Activated CD4-positive, alpha-beta T cell treated with anti-CD3 and anti-CD28 coated beads, Interleukin-2, amount 10 ng/mL, durations not matched to agents 24 days and 14 days (primary cell): ENCODE measurements around the gene KRTAP5-7. TPM values are rescaled to one million over a fixed set of nuclear protein-coding genes. Genes with fewer than 3 reads are reported as not detected.
"Not testable (repeated sequence)": the region's sequence is repeated elsewhere in the genome, so short reads cannot be mapped to it uniquely, and the experiment has no call there.

Experiments used
- DNase-seq: peaks from one replicate; pipeline ENCODE4 v3.0.0; 2022
- H3K27ac Mint-ChIP-seq: one replicate; pipeline ENCODE4 v1.8.0; 2022; ENCODE audit warnings: mild to moderate bottlenecking, mixed read lengths
- H3K27me3 Mint-ChIP-seq: one replicate; pipeline ENCODE4 v1.8.0; 2022; ENCODE audit warnings: mixed read lengths
- H3K36me3 Mint-ChIP-seq: one replicate; pipeline ENCODE4 v1.8.0; 2022; ENCODE audit warnings: low read depth, mild to moderate bottlenecking, mixed read lengths
- H3K4me1 Mint-ChIP-seq: one replicate; pipeline ENCODE4 v1.8.0; 2021; ENCODE audit warnings: mixed read lengths
- H3K4me3 Mint-ChIP-seq: one replicate; pipeline ENCODE4 v1.8.0; 2022; ENCODE audit warnings: mild to moderate bottlenecking, moderate library complexity, mixed read lengths
- H3K9me3 Mint-ChIP-seq: one replicate; pipeline ENCODE4 v1.8.0; 2021; ENCODE audit warnings: mixed read lengths
- intact Hi-C: fragments of 100-400 bp; cut with micrococcal nuclease; formaldehyde crosslinking; loops from one replicate; pipeline ENCODE4 v1.15.1; 2023
- total RNA-seq: library from RNA; stranded (reverse); gene quantifications from 2 replicates; pipeline ENCODE4 v1.2.3, GENCODE V29; 2022

Gene KRTAP5-7
- total RNA-seq, 1 donor from 2014 or later = not detected

- H3K4me1 Mint-ChIP-seq, H3K27me3 Mint-ChIP-seq, H3K36me3 Mint-ChIP-seq, H3K27ac Mint-ChIP-seq, H3K9me3 Mint-ChIP-seq, H3K4me3 Mint-ChIP-seq, intact Hi-C loops, DNase-seq: not testable (repeated sequence)
Observed at GRCh38 chr11:71534711-71535608, 7.9 kb downstream of the KRTAP5-7 start.

DNA sequence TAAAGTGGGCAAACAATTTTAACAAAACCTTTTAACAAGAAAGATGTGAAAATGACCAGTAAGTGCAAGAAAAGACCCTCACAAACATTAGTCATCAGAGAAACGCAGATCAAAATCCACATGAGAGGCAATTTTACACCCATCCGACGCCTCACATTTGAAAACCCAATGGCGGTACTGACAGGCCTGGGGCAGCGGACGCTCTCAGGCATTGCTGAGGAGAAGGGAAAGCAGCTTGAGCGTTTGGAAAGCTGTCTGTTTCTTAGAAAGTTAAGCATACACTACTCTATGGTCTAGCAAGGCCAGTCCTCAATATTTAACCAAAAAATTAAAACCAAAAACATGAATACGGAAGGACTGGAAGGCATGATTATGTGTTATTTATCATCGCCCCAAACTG is 8.8 kb downstream of the KRTAP5-7 start:
- peaks cover 2% of the 10 kb centered on the region for H3K27me3 Mint-ChIP-seq
- peaks cover 2% of the 10 kb centered on the region for H3K4me1 Mint-ChIP-seq
- no peak for DNase-seq
- intact Hi-C loops = no loop called here
- H3K9me3 Mint-ChIP-seq = peaks cover 1% of the 10 kb centered on the region
- no peaks in the 10 kb centered on the region for H3K36me3 Mint-ChIP-seq
- no peak overlapping the region for H3K27ac Mint-ChIP-seq
- no peak overlapping the region for H3K4me3 Mint-ChIP-seq

DNA sequence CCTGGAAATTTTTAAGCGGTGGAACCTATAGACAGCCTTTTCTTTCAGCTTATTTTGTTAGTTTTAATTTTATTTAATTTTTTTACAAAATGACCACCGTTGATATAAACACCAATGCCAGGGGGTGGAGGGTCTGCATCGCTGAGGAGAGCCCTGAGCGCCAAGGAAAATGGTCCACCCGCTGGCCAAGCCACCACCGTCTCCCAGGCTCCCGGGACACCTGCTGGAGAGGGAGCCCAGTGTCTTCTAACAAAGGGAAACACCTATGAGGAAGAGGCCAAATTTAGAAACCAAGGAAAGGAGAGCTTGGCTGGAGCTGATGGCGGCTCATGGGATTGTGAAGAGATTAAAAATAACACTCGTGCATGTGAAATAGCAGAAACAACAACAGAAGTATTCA is 10.5 kb downstream of the KRTAP5-7 start:
- no peak for DNase-seq
- no peak overlapping the region for H3K4me3 Mint-ChIP-seq
- no peaks in the 10 kb centered on the region for H3K36me3 Mint-ChIP-seq
- peaks cover 2% of the 10 kb centered on the region for H3K4me1 Mint-ChIP-seq
- H3K9me3 Mint-ChIP-seq = peaks cover 12% of the 10 kb centered on the region
- no peak overlapping the region for H3K27ac Mint-ChIP-seq
- intact Hi-C loops = no loop called here
- no peaks in the 10 kb centered on the region for H3K27me3 Mint-ChIP-seq

GRCh38 chr11:71537977-71538665 is 11.1 kb downstream of the KRTAP5-7 start, which contains the start of gene KRTAP5-8:
Gene KRTAP5-8 (plus strand): TSS chr11:71538025. CDS start chr11:71538056, 31 bp downstream.
- H3K27ac Mint-ChIP-seq = not testable (repeated sequence)

GRCh38 chr11:71538666-71538990 is 11.6 kb downstream of the KRTAP5-7 start:
- peaks cover 2% of the 10 kb centered on the region for H3K4me1 Mint-ChIP-seq
- intact Hi-C loops = no loop called here

More at GRCh38 chr11:71537977-71538665, 11.1 kb downstream of the KRTAP5-7 start, which contains the start of gene KRTAP5-8:
- DNase-seq, H3K27me3 Mint-ChIP-seq, H3K4me1 Mint-ChIP-seq, H3K4me3 Mint-ChIP-seq, H3K36me3 Mint-ChIP-seq, intact Hi-C loops: not testable (repeated sequence)
- peaks cover 12% of the 10 kb centered on the region for H3K9me3 Mint-ChIP-seq

GRCh38 chr11:71539017-71539416 is 11.9 kb downstream of the KRTAP5-7 start:
- intact Hi-C loops = no loop called here
- H3K27ac Mint-ChIP-seq = no peak overlapping the region
- no peak overlapping the region for H3K4me3 Mint-ChIP-seq
- H3K27me3 Mint-ChIP-seq = no peaks in the 10 kb centered on the region
- H3K36me3 Mint-ChIP-seq = no peaks in the 10 kb centered on the region
- peaks cover 12% of the 10 kb centered on the region for H3K9me3 Mint-ChIP-seq
- H3K4me1 Mint-ChIP-seq = peaks cover 2% of the 10 kb centered on the region
- DNase-seq = no peak

More at GRCh38 chr11:71538666-71538990, 11.6 kb downstream of the KRTAP5-7 start:
- H3K27me3 Mint-ChIP-seq = no peaks in the 10 kb centered on the region
- no peaks in the 10 kb centered on the region for H3K36me3 Mint-ChIP-seq
- H3K9me3 Mint-ChIP-seq = peaks cover 12% of the 10 kb centered on the region
- no peak overlapping the region for H3K4me3 Mint-ChIP-seq
- no peak overlapping the region for H3K27ac Mint-ChIP-seq
- DNase-seq = no peak

DNA sequence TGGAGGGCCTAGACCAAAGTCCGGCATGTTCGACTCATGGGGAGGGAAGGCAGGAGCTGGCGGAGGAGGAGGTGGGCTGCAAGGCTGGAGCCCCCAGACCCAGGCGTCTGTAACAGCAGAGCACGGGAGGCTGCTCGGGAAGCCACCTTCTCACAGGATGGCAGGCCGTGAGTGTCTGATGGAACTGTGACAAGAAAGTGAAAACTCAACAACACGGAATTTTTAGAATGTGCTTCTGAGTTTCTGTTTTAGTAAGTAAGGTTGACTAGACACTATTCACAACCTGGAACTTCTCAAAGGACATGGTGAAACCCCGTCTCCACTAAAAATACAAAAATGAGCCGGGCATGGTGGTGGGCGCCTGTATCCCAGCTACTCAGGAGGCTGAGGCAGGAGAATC is 12.9 kb downstream of the KRTAP5-7 start:
- H3K27me3 Mint-ChIP-seq, DNase-seq, H3K4me1 Mint-ChIP-seq, intact Hi-C loops, H3K4me3 Mint-ChIP-seq, H3K27ac Mint-ChIP-seq, H3K36me3 Mint-ChIP-seq: not testable (repeated sequence)
- peaks cover 12% of the 10 kb centered on the region for H3K9me3 Mint-ChIP-seq

DNA sequence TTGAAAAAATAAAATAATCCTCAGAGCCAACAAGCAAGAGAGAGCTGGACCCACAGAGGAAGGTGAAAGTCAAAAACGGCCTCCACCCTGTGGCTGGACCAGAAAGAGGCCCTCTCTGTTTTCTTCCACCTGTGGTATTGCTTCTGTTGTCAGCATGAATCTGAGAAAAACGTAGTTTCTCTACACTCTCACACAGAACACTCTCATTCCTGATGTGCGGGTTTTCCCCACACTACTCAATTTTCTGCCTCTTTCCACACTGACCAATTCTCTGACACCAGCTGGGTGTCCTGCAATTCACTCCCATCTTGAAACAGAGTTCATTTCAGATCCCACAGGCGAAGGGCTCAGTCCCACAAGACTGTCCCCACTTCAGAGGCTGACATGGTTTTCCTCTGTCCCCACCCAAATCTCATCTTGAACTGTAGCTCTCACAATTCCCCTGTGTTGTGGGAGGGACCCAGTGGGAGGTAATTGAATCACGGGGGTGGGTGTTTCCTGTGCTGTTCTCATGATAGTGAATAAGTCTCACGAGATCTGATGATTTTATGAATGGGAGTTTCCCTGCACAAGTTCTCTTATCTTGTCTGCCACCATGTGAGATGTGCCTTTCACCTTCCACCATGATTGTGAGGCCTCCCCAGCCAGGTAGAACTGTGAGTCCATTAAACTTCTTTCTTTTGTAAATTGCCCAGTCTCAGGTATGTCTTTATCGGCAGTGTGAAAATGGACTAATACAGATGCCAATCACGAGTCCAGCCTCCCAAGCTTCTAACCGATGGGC is 13.6 kb downstream of the KRTAP5-7 start:
- DNase-seq, H3K36me3 Mint-ChIP-seq, H3K27ac Mint-ChIP-seq, intact Hi-C loops, H3K4me1 Mint-ChIP-seq, H3K4me3 Mint-ChIP-seq, H3K27me3 Mint-ChIP-seq: not testable (repeated sequence)
- H3K9me3 Mint-ChIP-seq = peaks cover 12% of the 10 kb centered on the region

DNA sequence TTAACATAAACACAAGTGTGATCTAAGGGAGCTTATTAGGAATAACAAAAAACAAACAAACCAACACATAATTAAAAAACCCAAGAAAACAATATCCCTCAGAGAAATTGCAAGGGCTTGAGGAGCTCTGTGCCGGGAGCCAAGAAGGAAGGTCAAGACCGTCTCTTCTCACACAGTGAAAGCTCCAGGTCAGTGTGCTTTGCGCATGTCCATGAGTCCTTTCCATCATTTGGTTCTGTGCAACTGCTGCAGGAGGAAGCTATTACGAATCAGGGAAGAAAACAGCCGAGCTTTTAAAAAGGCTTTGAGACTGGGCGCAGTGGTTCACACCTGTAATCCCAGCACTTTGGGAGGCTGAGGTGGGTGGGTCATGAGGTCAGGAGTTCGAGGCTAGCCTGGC is 15.3 kb downstream of the KRTAP5-7 start:
- H3K4me1 Mint-ChIP-seq = peaks cover 2% of the 10 kb centered on the region
- H3K27me3 Mint-ChIP-seq = no peaks in the 10 kb centered on the region
- no peak for DNase-seq
- intact Hi-C loops = no loop called here
- H3K4me3 Mint-ChIP-seq = no peak overlapping the region
- H3K36me3 Mint-ChIP-seq = no peaks in the 10 kb centered on the region
- peaks cover 15% of the 10 kb centered on the region for H3K9me3 Mint-ChIP-seq
- no peak overlapping the region for H3K27ac Mint-ChIP-seq

- Mint-ChIP-seq H3K27me3 (no peaks in the 10 kb centered on the region), H3K4me3 (no peak overlapping the region), H3K27ac (no peak overlapping the region), H3K36me3 (no peaks in the 10 kb centered on the region), H3K4me1 (peaks cover 2% of the 10 kb centered on the region), H3K9me3 (peaks cover 15% of the 10 kb centered on the region)
- intact Hi-C loops = no loop called here
- DNase-seq = no peak
Observed at GRCh38 chr11:71542879-71543777, 16.1 kb downstream of the KRTAP5-7 start.

GRCh38 chr11:71543866-71544265 is 16.8 kb downstream of the KRTAP5-7 start:
- Mint-ChIP-seq H3K4me1 (peaks cover 2% of the 10 kb centered on the region), H3K27ac (no peak overlapping the region), H3K36me3 (no peaks in the 10 kb centered on the region), H3K4me3 (no peak overlapping the region), H3K27me3 (no peaks in the 10 kb centered on the region), H3K9me3 (peaks cover 15% of the 10 kb centered on the region)
- intact Hi-C loops = no loop called here
- DNase-seq = no peak

DNA sequence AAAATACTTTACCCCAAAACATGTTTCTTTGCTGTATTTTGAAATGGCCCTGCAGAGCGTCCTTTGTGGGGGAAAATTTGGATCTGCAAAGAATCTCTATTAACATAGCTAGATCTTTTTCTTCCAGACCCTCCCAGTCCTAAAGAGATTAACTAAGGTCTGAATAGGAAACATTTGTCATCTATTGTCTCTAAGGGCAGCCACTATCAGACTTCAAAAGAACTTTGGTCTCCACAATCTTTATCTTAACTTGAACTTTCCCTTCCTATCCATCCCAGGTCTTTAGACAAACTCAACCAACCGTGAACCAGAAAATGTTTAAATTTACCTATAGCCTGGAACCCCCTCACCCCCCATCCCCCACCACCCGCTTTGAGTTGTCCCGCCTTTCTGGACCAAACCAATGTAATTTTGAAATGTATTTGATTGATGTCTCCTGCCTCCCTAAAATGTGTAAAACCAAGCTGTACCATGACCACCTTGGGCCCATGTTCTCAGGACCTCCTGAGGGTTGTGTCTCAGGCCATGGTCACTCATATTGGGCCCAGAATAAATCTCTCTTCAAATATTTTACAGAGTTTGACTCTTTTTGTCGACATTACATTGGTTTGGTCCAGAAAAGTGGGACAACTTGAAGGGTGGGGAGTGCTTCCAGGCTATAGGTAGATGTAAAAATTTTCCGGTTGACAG is 17.6 kb downstream of the KRTAP5-7 start:
- Mint-ChIP-seq H3K27ac (no peak overlapping the region), H3K27me3 (no peaks in the 10 kb centered on the region), H3K4me3 (no peak overlapping the region), H3K36me3 (no peaks in the 10 kb centered on the region), H3K9me3 (peaks cover 15% of the 10 kb centered on the region), H3K4me1 (peaks cover 2% of the 10 kb centered on the region)
- intact Hi-C loops = no loop called here
- no peak for DNase-seq
